Epithelial cell of esophagus (primary cell): ENCODE data around the gene XPC.

ENCODE experiments used
- DNase-seq: peaks from one replicate; pipeline ENCODE4 v3.0.0; 2010; ENCODE audit warnings: low read depth
- H3K4me3 ChIP-seq: 2 replicates; pipeline ENCODE4 v1.5.1; 2011; ENCODE audit warnings: mild to moderate bottlenecking, low read length, control low read depth
- TF ChIP-seq, protein P1 (sequence below): IDR thresholded peaks from 2 replicates; pipeline ENCODE4 v1.5.1; 2011; ENCODE audit warnings: low read depth, mild to moderate bottlenecking, low read length, control low read depth, inconsistent platforms; ENCODE audit not compliant: insufficient read depth; ENCODE audit errors: missing control alignments

XPC gene

DNA sequence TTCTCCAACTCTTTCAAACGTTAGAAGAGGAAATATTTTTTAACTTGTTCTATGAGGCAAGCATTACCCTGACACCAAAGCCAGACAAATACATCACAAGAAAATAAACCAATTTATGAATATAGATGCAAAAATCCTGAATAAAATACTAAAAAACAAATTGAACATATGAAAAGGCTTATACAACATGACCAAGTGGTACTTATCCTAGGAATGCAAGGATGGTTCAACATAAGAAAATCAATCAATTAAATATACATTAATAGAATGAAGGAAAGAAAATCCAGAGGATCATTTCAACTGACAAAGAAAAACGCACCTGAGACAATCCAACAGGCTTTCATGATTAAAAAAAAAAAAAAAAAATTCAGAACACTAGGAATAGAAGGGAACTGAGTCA, 17.1 kb downstream of the XPC start:
- DNase-seq: no peak
- TF ChIP-seq, protein P1, sequence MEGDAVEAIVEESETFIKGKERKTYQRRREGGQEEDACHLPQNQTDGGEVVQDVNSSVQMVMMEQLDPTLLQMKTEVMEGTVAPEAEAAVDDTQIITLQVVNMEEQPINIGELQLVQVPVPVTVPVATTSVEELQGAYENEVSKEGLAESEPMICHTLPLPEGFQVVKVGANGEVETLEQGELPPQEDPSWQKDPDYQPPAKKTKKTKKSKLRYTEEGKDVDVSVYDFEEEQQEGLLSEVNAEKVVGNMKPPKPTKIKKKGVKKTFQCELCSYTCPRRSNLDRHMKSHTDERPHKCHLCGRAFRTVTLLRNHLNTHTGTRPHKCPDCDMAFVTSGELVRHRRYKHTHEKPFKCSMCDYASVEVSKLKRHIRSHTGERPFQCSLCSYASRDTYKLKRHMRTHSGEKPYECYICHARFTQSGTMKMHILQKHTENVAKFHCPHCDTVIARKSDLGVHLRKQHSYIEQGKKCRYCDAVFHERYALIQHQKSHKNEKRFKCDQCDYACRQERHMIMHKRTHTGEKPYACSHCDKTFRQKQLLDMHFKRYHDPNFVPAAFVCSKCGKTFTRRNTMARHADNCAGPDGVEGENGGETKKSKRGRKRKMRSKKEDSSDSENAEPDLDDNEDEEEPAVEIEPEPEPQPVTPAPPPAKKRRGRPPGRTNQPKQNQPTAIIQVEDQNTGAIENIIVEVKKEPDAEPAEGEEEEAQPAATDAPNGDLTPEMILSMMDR: no peak
- no peak overlapping the region for H3K4me3 ChIP-seq

DNA sequence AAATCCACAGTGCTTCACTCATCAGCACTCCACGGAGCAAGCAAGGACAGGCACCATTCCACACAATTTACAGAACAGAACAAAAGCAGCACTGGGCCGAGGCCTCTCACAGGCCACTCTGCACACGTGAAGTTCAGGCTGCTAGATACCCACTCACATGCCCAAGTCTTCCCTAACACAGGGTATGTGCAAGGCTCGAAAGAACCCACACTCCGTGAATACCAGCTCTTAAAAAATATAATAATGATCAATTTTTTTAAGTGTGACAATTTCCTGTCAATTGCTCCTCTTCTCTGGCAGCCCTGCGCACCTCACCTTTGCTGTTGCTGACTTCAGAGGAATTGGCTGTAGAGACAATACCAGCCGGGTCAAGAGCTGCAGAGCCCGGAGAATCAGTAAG, 19.0 kb downstream of the XPC start:
- TF ChIP-seq, protein P1: no peak
- DNase-seq: no peak

DNA sequence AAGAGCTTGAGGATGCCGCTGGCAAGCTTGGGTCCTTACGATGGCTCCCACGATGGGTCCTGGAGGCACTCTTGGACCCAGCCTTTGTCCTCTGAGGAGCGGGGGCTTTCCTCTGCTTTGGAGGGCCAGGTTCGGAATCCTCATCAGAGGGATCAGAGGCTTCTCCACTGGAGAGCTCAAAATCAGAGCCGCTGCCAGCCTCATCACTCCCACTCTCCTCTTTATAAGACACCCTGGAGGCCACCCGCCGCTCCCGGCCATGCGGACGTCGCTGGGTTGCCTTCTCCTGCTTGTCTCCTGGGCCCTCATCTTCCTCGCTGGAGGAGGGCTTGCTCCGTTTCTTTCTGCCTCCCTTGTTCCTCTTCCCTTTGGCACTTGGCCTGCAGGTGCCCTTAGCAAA, 20.0 kb downstream of the XPC start:
- no peak for DNase-seq
- TF ChIP-seq, protein P1: no peak
- H3K4me3 ChIP-seq: no peak overlapping the region

More for the DNA sequence above, 19.0 kb downstream of the XPC start:
- no peak overlapping the region for H3K4me3 ChIP-seq

DNA sequence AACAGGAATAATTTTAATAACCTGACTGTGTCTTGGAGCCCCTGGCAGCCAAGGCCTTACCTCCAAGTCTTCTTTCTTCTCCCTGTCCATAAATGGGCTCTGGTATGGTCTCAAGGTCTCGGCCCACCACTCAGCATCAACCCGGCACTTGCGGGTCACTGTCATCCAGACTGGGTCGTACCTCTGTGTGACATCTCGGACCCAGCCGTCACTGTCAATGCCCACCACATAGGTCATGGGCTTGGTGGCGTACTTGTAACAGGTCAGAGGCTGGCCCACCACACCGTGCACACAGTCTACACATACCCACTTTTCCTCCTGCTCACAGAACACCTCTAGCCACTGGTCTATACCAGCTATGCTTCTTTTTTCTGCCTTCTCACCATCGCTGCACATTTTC, 20.4 kb downstream of the XPC start:
- TF ChIP-seq, protein P1: no peak
- no peak overlapping the region for H3K4me3 ChIP-seq
- no peak for DNase-seq

DNA sequence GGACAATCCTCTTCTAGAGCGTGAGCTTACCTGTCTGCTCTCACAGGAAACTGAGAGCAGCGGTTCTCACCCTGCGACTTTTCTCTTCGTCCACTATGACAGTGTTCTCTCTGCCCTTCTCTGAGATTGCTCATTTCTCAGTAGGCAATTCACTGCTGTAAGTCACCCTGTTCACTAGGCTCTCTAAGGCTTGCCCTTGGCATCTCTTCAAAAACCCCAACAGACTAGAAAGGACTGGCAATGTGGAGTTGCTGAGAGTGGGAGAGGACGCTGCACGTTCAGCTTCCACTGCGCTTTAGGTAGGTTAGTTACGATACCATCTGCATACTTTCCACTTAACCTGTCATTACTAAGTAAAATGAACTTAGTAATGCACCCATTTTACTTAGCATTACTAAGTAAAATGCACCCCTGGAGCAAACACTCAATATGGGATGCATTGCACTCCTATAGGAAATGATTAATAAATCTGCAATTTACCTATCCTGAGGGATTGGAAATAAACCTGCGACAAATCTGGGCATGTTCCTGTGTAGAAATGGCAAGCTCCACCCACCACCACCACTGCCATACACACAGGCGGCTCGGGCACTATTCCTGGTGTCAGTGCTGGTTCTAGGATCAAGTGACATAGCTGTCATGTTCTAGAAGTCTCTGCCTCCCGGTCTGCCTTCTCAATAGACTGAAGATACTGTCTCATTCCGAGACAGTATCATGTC, 21.4 kb downstream of the XPC start:
- TF ChIP-seq, protein P1: no peak
- no peak overlapping the region for H3K4me3 ChIP-seq
- peak; percentile 90 for DNase-seq

DNA sequence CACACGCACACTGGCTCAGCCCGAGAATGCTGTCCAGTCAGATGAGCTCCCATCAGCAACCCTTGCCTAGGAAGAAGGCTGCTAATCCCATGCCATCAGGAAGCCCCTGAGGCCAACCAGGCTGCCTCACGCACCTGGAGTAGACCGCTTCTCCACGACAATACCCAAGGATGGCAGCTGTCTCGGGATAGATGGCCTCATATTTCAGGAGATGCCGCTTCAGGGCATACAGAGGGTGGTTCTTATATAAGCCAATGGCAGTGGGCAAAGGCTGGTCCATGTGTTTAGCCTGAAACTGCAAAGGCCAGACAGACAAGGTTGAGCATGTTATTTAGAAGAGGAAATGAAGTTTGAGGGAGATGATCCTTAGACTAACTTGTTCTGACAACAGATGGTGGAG, 22.2 kb downstream of the XPC start:
- TF ChIP-seq, protein P1: no peak
- H3K4me3 ChIP-seq: no peak overlapping the region
- peak; percentile 58 for DNase-seq

DNA sequence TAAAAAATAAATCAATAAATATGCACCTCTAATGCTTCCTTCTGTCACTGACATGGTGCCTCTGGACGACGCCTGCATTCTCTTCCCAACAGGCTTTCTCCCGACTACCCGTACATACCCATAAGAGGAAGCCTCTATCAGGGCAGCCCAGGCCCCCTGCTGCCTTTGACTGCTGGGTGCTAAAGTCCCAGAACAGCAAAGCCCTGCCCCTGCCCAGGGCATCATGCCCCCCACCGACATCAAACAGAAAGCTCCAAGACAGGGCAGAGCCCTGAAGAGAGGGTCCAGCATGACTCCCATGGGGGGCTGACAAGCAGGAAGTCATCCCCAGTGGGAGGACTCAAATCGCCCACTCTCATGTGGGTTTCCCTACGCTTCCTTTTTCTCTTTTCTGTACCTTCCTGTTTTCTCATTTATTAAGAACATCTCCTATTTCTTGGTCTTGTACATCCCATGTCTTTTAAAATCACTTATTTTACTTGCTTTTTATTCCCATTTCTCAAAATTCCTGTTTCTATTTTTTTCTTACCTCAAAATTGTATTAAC, 23.4 kb downstream of the XPC start:
- no peak for DNase-seq
- TF ChIP-seq, protein P1: no peak
- no peak overlapping the region for H3K4me3 ChIP-seq
